Measurements from ENCODE around the gene DCAF8.

The DCAF8 gene

GRCh38 chr1:160300173-160300572 is 37.8 kb upstream of the DCAF8 start:
- no peak for ATAC-seq

GRCh38 chr1:160296036-160296435 is 33.7 kb upstream of the DCAF8 start:
- TF ChIP-seq CSRNP3 (CRISPR knock-in tag; IDR thresholded peaks at IDR 0.05) (no peak), TCF4 (CRISPR knock-in tag; IDR thresholded peaks at IDR 0.05; ENCODE audit: borderline replicate concordance) (no peak), OSR1 (CRISPR knock-in tag; IDR thresholded peaks at IDR 0.05) (no peak), ZFP3 (CRISPR knock-in tag; IDR thresholded peaks at IDR 0.05) (no peak), PATZ1 (CRISPR knock-in tag; IDR thresholded peaks at IDR 0.05; ENCODE audit: borderline replicate concordance) (no peak), CSDC2 (CRISPR knock-in tag; IDR thresholded peaks at IDR 0.05) (no peak), RARB (CRISPR knock-in tag; IDR thresholded peaks at IDR 0.05) (no peak)
- ATAC-seq: no peak

More at GRCh38 chr1:160300173-160300572, 37.8 kb upstream of the DCAF8 start:
- no peak for TF ChIP-seq ZNF70 (CRISPR knock-in tag; IDR thresholded peaks at IDR 0.05)
- no peak for TF ChIP-seq PATZ1 (CRISPR knock-in tag; IDR thresholded peaks at IDR 0.05; ENCODE audit: borderline replicate concordance)
- no peak for TF ChIP-seq PPARA (CRISPR knock-in tag; IDR thresholded peaks at IDR 0.05; ENCODE audit: borderline replicate concordance)
- TF ChIP-seq RARB (CRISPR knock-in tag; IDR thresholded peaks at IDR 0.05): no peak
- no peak for TF ChIP-seq ZC3H10 (CRISPR knock-in tag; IDR thresholded peaks at IDR 0.05)
- no peak for TF ChIP-seq ZFP3 (CRISPR knock-in tag; IDR thresholded peaks at IDR 0.05)
- TF ChIP-seq BACH2 (CRISPR knock-in tag; IDR thresholded peaks at IDR 0.05; ENCODE audit: borderline replicate concordance): no peak
- no peak for TF ChIP-seq ARNTL (CRISPR knock-in tag; IDR thresholded peaks at IDR 0.05; ENCODE audit: borderline replicate concordance, low read depth)
- TF ChIP-seq POU6F1 (CRISPR knock-in tag; IDR thresholded peaks at IDR 0.05; ENCODE audit: borderline replicate concordance, low read depth): no peak
- TF ChIP-seq ISL1 (CRISPR knock-in tag; IDR thresholded peaks at IDR 0.05): no peak
- TF ChIP-seq TSHZ2 (CRISPR knock-in tag; IDR thresholded peaks at IDR 0.05): no peak
- TF ChIP-seq ZNF565 (CRISPR knock-in tag; conservative IDR thresholded peaks at IDR 0.05; ENCODE audit: low read depth): no peak
- TF ChIP-seq CSRNP3 (CRISPR knock-in tag; IDR thresholded peaks at IDR 0.05): no peak
- no peak for TF ChIP-seq TOX (CRISPR knock-in tag; IDR thresholded peaks at IDR 0.05; ENCODE audit: borderline replicate concordance)
- no peak for TF ChIP-seq ESRRG (CRISPR knock-in tag; IDR thresholded peaks at IDR 0.05)
